DOHH2 (cell line): ENCODE results near the gene RNF14.

ENCODE experiments used
- H3F3A ChIP-seq: fragments of 200-600 bp; sonication (generic), shearing (Covaris generic); 2 replicates; pipeline ENCODE4 v1.6.0; 2016; ENCODE audit warnings: antibody characterized with exemption, mild to moderate bottlenecking; ENCODE audit not compliant: control insufficient read depth, insufficient read depth
- H3K27ac ChIP-seq: fragments of 200-600 bp; sonication (generic); 2 replicates; pipeline ENCODE4 v1.5.1; 2014; ENCODE audit warnings: low read depth, mild to moderate bottlenecking, low read length, moderate library complexity
- H3K27me3 ChIP-seq: fragments of 200-600 bp; sonication (generic); 2 replicates; pipeline ENCODE4 v1.6.1; 2014; ENCODE audit warnings: mild to moderate bottlenecking, low read length, mixed read lengths; ENCODE audit not compliant: control insufficient read depth
- H3K36me3 ChIP-seq: fragments of 200-600 bp; sonication (generic); 2 replicates; pipeline ENCODE4 v1.6.1; 2014; ENCODE audit warnings: mild to moderate bottlenecking, low read length, moderate library complexity, mixed read lengths; ENCODE audit not compliant: control insufficient read depth
- H3K4me1 ChIP-seq: fragments of 200-600 bp; sonication (generic); 2 replicates; pipeline ENCODE4 v1.6.1; 2014; ENCODE audit warnings: mild to moderate bottlenecking, low read length, mixed read lengths; ENCODE audit not compliant: control insufficient read depth
- H3K4me2 ChIP-seq: fragments of 200-600 bp; sonication (generic); 2 replicates; pipeline ENCODE4 v1.6.0; 2014; ENCODE audit warnings: mild to moderate bottlenecking, low read length, moderate library complexity
- H3K4me3 ChIP-seq: fragments of 200-600 bp; sonication (generic); 2 replicates; pipeline ENCODE4 v1.5.1; 2014; ENCODE audit warnings: mild to moderate bottlenecking, low read length, mixed read lengths
- H3K79me2 ChIP-seq: fragments of 200-600 bp; sonication (generic); 2 replicates; pipeline ENCODE4 v1.6.1; 2014; ENCODE audit warnings: mild to moderate bottlenecking, low read length, mixed read lengths; ENCODE audit not compliant: control insufficient read depth
- H3K9me2 ChIP-seq: fragments of 200-600 bp; sonication (generic); replicated peaks from 2 replicates; pipeline ENCODE4 v1.6.1; 2014; ENCODE audit warnings: mild to moderate bottlenecking, low read length, mixed read lengths; ENCODE audit not compliant: control insufficient read depth
- H3K9me3 ChIP-seq: fragments of 200-600 bp; sonication (generic); 2 replicates; pipeline ENCODE4 v1.6.1; 2014; ENCODE audit warnings: antibody characterized with exemption, low read length, mixed read lengths; ENCODE audit not compliant: control insufficient read depth, insufficient read depth
- H4K20me1 ChIP-seq: fragments of 200-600 bp; sonication (generic); 2 replicates; pipeline ENCODE4 v1.6.0; 2014; ENCODE audit warnings: low read depth, mild to moderate bottlenecking, antibody characterized with exemption, low read length, moderate library complexity; ENCODE audit not compliant: control insufficient read depth, insufficient read depth
- CTCF ChIP-seq: fragments of 200-600 bp; sonication (generic); IDR thresholded peaks from one replicate; pipeline ENCODE4 v1.5.1; 2014; ENCODE audit warnings: antibody characterized with exemption, mild to moderate bottlenecking, low read depth, low read length; ENCODE audit not compliant: poor library complexity, severe bottlenecking
- EZH2phosphoT487 ChIP-seq: fragments of 200-600 bp; sonication (generic); IDR thresholded peaks from 2 replicates; pipeline ENCODE4 v1.6.1; 2017; ENCODE audit warnings: borderline replicate concordance, mild to moderate bottlenecking, antibody characterized with exemption, low read length, moderate library complexity, mixed read lengths

The RNF14 gene

DNA sequence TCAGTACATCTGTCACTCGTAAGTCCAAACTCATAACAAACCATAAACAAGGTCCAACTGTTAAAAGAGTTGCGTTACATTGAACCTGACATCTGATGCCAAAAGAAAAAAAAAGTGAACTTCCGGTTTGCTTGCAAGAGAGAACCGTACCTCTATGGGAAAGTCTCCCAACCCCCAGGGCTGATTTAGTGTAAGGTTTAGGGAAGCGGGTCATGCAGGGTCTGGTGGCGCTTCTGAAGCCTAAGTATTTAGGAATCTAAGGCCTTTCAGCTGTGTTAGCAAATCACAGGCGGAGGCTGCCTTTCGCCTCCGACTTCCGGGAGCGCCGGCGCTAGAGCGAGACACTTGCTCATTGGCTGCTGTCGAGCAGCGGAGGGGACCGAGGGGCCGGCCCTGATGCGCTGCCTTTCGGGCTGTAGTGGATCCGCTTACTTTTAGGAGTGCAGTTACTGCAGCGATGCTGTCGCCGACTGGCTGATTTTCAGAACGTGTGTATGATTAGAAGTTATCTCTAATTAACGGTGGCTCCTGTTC lies 55.9 kb downstream of the RNF14 start:
- peaks cover 13% of the 10 kb centered on the region for H3K4me1 ChIP-seq
- H3K4me3 ChIP-seq = peak overlapping the region; percentile 72
- no peaks in the 10 kb centered on the region for H3K9me2 ChIP-seq
- no peak for TF ChIP-seq CTCF
- no peak for TF ChIP-seq EZH2phosphoT487
- 0 out of 2 replicates have a peak, but pooled peaks cover 3% of the 10 kb centered on the region for H3F3A ChIP-seq
- no peaks in the 10 kb centered on the region for H3K79me2 ChIP-seq
- H3K27me3 ChIP-seq = peaks cover 48% of the 10 kb centered on the region
- no peaks in the 10 kb centered on the region for H3K9me3 ChIP-seq
- no peaks in the 10 kb centered on the region for H3K36me3 ChIP-seq
- no peak overlapping the region for H3K27ac ChIP-seq
- H3K4me2 ChIP-seq = peak overlapping the region; percentile 88
- no peaks in the 10 kb centered on the region for H4K20me1 ChIP-seq

GRCh38 chr5:142025637-142026036 lies 56.7 kb downstream of the RNF14 start:
- Histone ChIP-seq H3K4me1 (peaks cover 13% of the 10 kb centered on the region), H3K9me2 (no peaks in the 10 kb centered on the region), H3K79me2 (no peaks in the 10 kb centered on the region), H3K36me3 (no peaks in the 10 kb centered on the region), H3K9me3 (no peaks in the 10 kb centered on the region), H3K27ac (no peak overlapping the region), H4K20me1 (no peaks in the 10 kb centered on the region), H3K4me2 (peak overlapping the region; percentile 88), H3F3A (0 out of 2 replicates have a peak, but pooled peaks cover 3% of the 10 kb centered on the region), H3K27me3 (peaks cover 47% of the 10 kb centered on the region), H3K4me3 (peak overlapping the region; percentile 72)
- TF ChIP-seq EZH2phosphoT487 (no peak), CTCF (no peak)

DNA sequence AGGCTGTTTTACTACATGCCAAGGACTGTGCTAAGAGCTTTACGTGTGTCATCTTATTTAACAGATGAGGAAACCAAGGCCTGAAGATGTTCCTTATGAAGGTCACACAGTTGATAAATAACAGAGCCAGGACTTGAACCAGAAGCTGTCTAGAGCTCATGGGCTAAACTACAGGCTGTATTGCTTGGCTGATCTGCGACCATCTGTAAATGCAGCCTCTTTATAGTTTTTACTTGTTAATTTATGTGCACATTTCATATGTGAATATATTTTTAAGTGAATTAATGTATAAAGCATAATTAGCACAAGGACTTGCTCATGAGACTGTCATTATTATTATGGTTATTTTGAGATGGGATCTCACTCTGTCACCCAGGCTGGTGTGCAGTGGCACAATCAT lies 63.2 kb downstream of the RNF14 start:
- Histone ChIP-seq H3K36me3 (no peaks in the 10 kb centered on the region), H3K27me3 (peaks cover 47% of the 10 kb centered on the region), H3K4me2 (no peak overlapping the region), H3K4me3 (no peak overlapping the region), H3K27ac (no peak overlapping the region), H3K4me1 (no peaks in the 10 kb centered on the region), H3K79me2 (no peaks in the 10 kb centered on the region), H3K9me3 (no peaks in the 10 kb centered on the region), H3K9me2 (no peaks in the 10 kb centered on the region), H3F3A (no peaks in the 10 kb centered on the region), H4K20me1 (no peaks in the 10 kb centered on the region)
- TF ChIP-seq EZH2phosphoT487 (no peak), CTCF (no peak)
